Measurements from ENCODE around the gene NNT.

Gene NNT

DNA sequence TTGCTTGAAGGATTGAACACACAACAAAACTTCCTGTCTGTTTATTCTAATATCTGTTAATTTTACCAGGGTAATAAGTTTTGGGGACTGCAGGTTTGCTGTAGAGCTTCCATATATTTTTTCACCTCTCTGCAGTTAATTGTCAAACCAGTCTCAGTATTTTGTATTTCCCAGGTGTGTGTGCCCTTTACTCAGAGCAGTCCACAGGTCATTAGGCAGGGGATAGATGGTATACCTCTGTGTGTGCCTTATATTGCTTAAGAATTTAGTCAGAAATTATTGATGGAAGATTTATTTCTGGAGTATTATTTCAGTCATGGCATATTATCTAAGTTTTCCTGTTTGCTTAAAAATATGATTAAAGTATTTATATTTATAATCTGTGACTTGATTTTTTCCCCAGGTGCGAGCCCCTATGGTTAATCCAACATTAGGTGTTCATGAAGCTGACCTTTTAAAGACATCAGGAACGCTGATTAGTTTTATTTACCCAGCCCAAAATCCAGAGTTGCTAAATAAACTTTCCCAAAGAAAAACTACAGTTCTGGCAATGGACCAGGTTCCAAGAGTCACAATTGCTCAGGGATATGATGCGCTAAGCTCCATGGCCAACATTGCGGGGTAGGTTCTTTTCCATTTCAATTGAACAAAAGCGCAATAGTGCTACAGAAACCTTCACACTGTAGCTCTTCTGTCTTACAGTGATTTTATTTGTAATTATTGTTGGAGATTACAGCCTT is 12.6 kb downstream of the NNT start:
- no peak for TF ChIP-seq POLR2AphosphoS5 (IDR thresholded peaks at IDR 0.05; ENCODE audit: low read depth, low read length)
- no peak for TF ChIP-seq TAF1 (IDR thresholded peaks at IDR 0.05; ENCODE audit: borderline replicate concordance, low read depth, low read length)

DNA sequence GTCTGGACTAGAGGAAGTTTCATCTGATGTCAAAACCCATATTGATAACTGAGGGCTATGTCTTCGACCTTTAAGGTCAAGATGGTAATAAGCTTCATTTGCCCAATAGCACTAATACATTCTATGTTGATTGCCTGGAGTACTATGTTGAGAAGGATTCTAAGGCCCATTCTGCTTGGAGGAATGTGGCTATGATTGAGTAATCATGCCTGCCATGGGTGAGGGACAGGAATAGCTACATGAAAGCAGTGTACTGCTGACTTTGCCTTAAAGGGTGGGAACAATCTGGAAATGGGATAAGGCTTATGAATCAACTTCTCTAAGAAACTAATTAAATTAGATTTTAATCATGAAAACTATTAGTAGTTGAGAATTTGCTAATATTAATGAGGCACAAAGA is 13.6 kb downstream of the NNT start:
- no peak for TF ChIP-seq TAF1 (IDR thresholded peaks at IDR 0.05; ENCODE audit: borderline replicate concordance, low read depth, low read length)
- no peak for TF ChIP-seq POLR2AphosphoS5 (IDR thresholded peaks at IDR 0.05; ENCODE audit: low read depth, low read length)
- no peak for TF ChIP-seq POLR2A (IDR thresholded peaks at IDR 0.05; ENCODE audit: low read depth, low read length)
- FAIRE-seq (no peak), DNase-seq (ENCODE audit: insufficient read length) (no peak)

More for the DNA sequence above, 12.6 kb downstream of the NNT start:
- FAIRE-seq: no peak
- DNase-seq (ENCODE audit: insufficient read length): no peak

DNA sequence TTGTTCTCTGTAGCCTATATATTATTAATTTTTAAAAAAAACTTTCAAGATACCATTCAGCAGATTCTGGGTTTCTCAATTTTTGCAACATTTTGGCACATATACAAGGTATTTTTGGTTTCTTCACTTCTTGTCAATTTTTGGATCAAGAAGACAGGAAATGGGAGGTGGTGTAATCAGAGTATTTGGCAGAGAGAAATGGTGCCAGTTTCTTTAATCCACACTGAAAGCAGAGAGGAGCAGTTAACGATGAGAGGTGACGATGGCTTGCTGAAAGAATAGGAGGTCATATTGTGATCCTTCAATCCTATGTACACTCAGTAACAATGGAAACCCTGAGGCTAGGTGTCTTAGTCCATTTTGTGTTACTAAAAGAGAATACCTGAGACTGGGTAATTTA is 16.4 kb downstream of the NNT start:
- TF ChIP-seq POLR2A (IDR thresholded peaks at IDR 0.05; ENCODE audit: low read depth, low read length) (no peak), TAF1 (IDR thresholded peaks at IDR 0.05; ENCODE audit: borderline replicate concordance, low read depth, low read length) (no peak), POLR2AphosphoS5 (IDR thresholded peaks at IDR 0.05; ENCODE audit: low read depth, low read length) (no peak)
- DNase-seq (ENCODE audit: insufficient read length): no peak
- FAIRE-seq: no peak

- TF ChIP-seq POLR2A (IDR thresholded peaks at IDR 0.05; ENCODE audit: low read depth, low read length) (no peak), TAF1 (IDR thresholded peaks at IDR 0.05; ENCODE audit: borderline replicate concordance, low read depth, low read length) (no peak), POLR2AphosphoS5 (IDR thresholded peaks at IDR 0.05; ENCODE audit: low read depth, low read length) (no peak)
- DNase-seq (ENCODE audit: insufficient read length) (no peak), FAIRE-seq (no peak)
These were observed 16.9 kb downstream of the NNT start for GRCh38 chr5:43619911-43620310.

DNA sequence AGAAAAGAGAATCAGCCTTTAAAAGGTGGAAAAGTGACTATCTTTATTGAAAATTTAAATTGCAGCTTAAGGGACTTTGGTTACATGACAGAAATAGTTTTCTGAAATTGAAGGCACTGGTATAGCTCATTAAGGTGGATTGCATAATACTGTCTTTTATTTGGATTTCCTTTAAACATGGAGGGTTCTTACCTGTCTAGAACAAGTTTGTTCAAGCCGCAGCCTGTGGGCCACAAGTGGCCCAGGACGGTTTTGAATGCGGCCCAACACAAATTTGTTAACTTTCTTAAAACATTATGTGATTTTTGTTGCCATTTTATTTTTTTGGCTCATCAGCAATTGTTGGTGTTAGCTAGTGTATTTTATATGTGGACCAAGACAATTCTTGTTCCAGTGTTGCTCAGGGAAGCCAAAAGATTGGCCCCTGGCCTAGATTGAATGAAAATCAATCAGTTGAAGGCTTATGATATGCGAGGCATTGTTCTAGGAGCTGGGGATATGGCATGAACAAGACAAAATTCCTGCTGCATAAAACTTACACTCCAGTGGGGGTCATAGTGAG is 18.0 kb downstream of the NNT start:
- no peak for DNase-seq (ENCODE audit: insufficient read length)
- no peak for FAIRE-seq
- TF ChIP-seq POLR2A (IDR thresholded peaks at IDR 0.05; ENCODE audit: low read depth, low read length) (no peak), POLR2AphosphoS5 (IDR thresholded peaks at IDR 0.05; ENCODE audit: low read depth, low read length) (no peak), TAF1 (IDR thresholded peaks at IDR 0.05; ENCODE audit: borderline replicate concordance, low read depth, low read length) (no peak)

DNA sequence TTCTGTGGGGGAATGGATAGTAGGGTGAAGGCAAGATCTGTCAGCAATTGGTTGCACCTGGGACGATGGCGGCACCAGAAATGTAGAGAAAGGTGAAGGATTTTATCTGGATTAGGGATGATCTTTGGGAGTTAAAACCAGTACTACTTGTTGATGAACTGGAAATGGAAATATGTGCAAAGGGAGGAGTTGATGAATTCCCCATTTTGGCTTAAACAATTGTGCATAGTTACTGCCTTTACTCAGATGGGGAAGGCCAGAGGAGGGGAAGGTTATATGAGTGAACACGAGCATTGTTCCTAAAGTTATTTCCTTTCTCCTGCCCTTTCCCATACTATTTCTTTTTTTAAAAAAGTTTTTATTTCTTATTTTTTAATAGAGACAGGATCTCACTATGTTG is 19.1 kb downstream of the NNT start:
- FAIRE-seq (peak; percentile 17), DNase-seq (ENCODE audit: insufficient read length) (no peak)
- no peak for TF ChIP-seq TAF1 (IDR thresholded peaks at IDR 0.05; ENCODE audit: borderline replicate concordance, low read depth, low read length)
- no peak for TF ChIP-seq POLR2AphosphoS5 (IDR thresholded peaks at IDR 0.05; ENCODE audit: low read depth, low read length)
- TF ChIP-seq POLR2A (IDR thresholded peaks at IDR 0.05; ENCODE audit: low read depth, low read length): no peak

DNA sequence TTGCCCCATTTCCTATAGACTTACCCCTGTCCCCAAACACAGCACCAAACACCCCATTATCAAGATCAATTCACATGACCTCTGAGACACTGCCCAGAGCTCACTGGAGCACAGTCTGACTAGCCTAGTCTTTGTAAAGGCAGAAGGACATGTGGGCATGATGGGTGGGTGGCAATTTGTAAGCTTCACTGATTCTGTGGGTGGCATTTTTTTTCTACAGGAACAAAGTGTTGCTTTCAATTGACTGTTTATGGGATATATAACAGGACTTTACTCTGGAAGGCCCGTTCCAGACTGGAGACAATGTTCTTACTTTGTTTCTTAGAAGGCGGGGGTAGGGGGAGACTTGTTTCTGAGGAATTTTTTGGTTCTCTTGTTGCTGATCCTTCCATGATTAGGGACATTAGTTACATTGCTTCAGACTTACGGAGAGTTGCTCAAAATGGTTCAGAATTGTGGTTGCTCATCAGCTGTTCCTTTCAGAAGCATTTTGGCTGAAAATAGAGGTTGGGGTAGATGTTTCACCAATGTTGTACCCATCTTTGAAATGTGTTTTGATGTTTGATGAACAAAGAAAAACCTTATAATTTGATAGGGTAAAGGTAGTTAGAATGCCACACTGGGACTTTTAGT is 20.2 kb downstream of the NNT start:
- FAIRE-seq: no peak
- no peak for DNase-seq (ENCODE audit: insufficient read length)
- no peak for TF ChIP-seq TAF1 (IDR thresholded peaks at IDR 0.05; ENCODE audit: borderline replicate concordance, low read depth, low read length)

- TF ChIP-seq TAF1 (IDR thresholded peaks at IDR 0.05; ENCODE audit: borderline replicate concordance, low read depth, low read length): no peak
- no peak for TF ChIP-seq POLR2AphosphoS5 (IDR thresholded peaks at IDR 0.05; ENCODE audit: low read depth, low read length)
- no peak for TF ChIP-seq POLR2A (IDR thresholded peaks at IDR 0.05; ENCODE audit: low read depth, low read length)
- FAIRE-seq: no peak
- DNase-seq (ENCODE audit: insufficient read length): no peak
These were observed 24.0 kb downstream of the NNT start for GRCh38 chr5:43627028-43627427.

GRCh38 chr5:43631182-43631910 is 28.4 kb downstream of the NNT start:
- FAIRE-seq: peak; percentile 79
- DNase-seq (ENCODE audit: insufficient read length): no peak
- TF ChIP-seq POLR2A (IDR thresholded peaks at IDR 0.05; ENCODE audit: low read depth, low read length) (no peak), TAF1 (IDR thresholded peaks at IDR 0.05; ENCODE audit: borderline replicate concordance, low read depth, low read length) (no peak), POLR2AphosphoS5 (IDR thresholded peaks at IDR 0.05; ENCODE audit: low read depth, low read length) (no peak)

DNA sequence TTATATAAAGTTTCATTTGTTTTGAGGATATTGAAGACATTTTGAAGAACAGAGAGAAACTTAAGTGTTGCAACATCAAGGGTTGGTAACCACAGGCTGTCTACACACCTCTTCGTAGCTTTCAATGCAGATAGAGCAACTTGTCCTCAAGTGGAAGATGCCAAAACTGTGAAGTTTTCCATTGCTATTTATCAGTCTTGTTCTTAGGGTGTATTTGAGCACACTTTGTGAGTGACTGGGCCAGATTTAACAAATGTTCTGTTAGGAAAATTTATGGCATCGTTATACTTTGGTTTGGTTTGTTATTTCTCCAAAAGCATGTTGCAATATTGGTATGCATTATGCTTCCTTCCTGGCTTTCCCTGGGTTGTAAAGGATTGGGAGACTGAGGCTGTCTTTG is 31.6 kb downstream of the NNT start:
- FAIRE-seq (no peak), DNase-seq (ENCODE audit: insufficient read length) (no peak)
- no peak for TF ChIP-seq TAF1 (IDR thresholded peaks at IDR 0.05; ENCODE audit: borderline replicate concordance, low read depth, low read length)
- TF ChIP-seq POLR2AphosphoS5 (IDR thresholded peaks at IDR 0.05; ENCODE audit: low read depth, low read length): no peak
- no peak for TF ChIP-seq POLR2A (IDR thresholded peaks at IDR 0.05; ENCODE audit: low read depth, low read length)

- no peak for DNase-seq (ENCODE audit: insufficient read length)
- FAIRE-seq: no peak
- TF ChIP-seq POLR2AphosphoS5 (IDR thresholded peaks at IDR 0.05; ENCODE audit: low read depth, low read length) (no peak), TAF1 (IDR thresholded peaks at IDR 0.05; ENCODE audit: borderline replicate concordance, low read depth, low read length) (no peak), POLR2A (IDR thresholded peaks at IDR 0.05; ENCODE audit: low read depth, low read length) (no peak)
These were observed 32.4 kb downstream of the NNT start for GRCh38 chr5:43635374-43635773.
